Stimulated activated CD8-positive, alpha-beta memory T cell treated with anti-CD3 and anti-CD28 coated beads, Interleukin-7, amount 100 ng/mL, for 4 hours (primary cell): ENCODE results near the gene MTCH1.

ENCODE experiments used
- DNase-seq, 2 donors: peaks; one replicate each; pipeline ENCODE4 v3.0.0-alpha.2; 2020; ENCODE audit warnings: low read depth in 2 of 2

MTCH1 gene

GRCh38 chr6:37017606-37018197 is 31.7 kb upstream of the MTCH1 start:
- DNase-seq = no peak

GRCh38 chr6:37016995-37017394 is 31.0 kb upstream of the MTCH1 start:
- no peak for DNase-seq

GRCh38 chr6:37015532-37015931 is 29.5 kb upstream of the MTCH1 start:
- no peak for DNase-seq

GRCh38 chr6:37014667-37015066 is 28.7 kb upstream of the MTCH1 start:
- DNase-seq = no peak

- DNase-seq = no peak
Measured at GRCh38 chr6:37013516-37014491, 27.8 kb upstream of the MTCH1 start.

- no peak for DNase-seq
Measured at GRCh38 chr6:37011656-37012378, 25.8 kb upstream of the MTCH1 start.

GRCh38 chr6:37010402-37010892 is 24.5 kb upstream of the MTCH1 start:
- no peak for DNase-seq

- no peak for DNase-seq
Measured at GRCh38 chr6:37008484-37009465, 22.8 kb upstream of the MTCH1 start.

GRCh38 chr6:37007340-37008043 is 21.5 kb upstream of the MTCH1 start:
- DNase-seq = no peak

- DNase-seq = no peak
Measured at GRCh38 chr6:37006793-37007339, 20.9 kb upstream of the MTCH1 start.

- no peak for DNase-seq
Measured at GRCh38 chr6:37005827-37006567, 20.0 kb upstream of the MTCH1 start.

- DNase-seq = no peak
Measured at GRCh38 chr6:37005061-37005810, 19.2 kb upstream of the MTCH1 start, which contains the start of gene FGD2. Gene FGD2 (plus strand): TSS chr6:37005655. CDS start chr6:37005818, 163 bp downstream.

- no peak for DNase-seq
Measured at GRCh38 chr6:37004044-37004980, 18.3 kb upstream of the MTCH1 start.

- DNase-seq = no peak
Measured at GRCh38 chr6:36999751-37000125, 13.7 kb upstream of the MTCH1 start.

GRCh38 chr6:36999061-36999750 is 13.2 kb upstream of the MTCH1 start:
- DNase-seq = no peak

- no peak for DNase-seq
Measured at GRCh38 chr6:36998723-36999038, 12.7 kb upstream of the MTCH1 start.
